Stimulated activated memory B cell treated with anti-CD40 and anti-IgM and Interleukin-4, amounts not matched to agents 10 μg/mL and 1 μg/mL and 100 μg/mL, for 72 hours (primary cell): ENCODE results near the gene ZBTB17.
A peak's percentile ranks its signal among the peaks of the same experiment; 100 is the strongest.

Source experiments
- ATAC-seq: fragments of 150-1000 bp; cut with Tn5 transposase; 2 replicates; pipeline ENCODE4 v1.10.0; 2021
- H3K27ac Mint-ChIP-seq: one replicate; pipeline ENCODE4 v1.8.0; 2022; ENCODE audit warnings: mild to moderate bottlenecking, mixed read lengths
- H3K27me3 Mint-ChIP-seq: one replicate; pipeline ENCODE4 v1.8.0; 2022; ENCODE audit warnings: mixed read lengths
- H3K36me3 Mint-ChIP-seq: one replicate; pipeline ENCODE4 v1.8.0; 2022; ENCODE audit warnings: mixed read lengths
- H3K4me1 Mint-ChIP-seq: one replicate; pipeline ENCODE4 v1.8.0; 2022; ENCODE audit warnings: mixed read lengths
- H3K4me3 Mint-ChIP-seq: one replicate; pipeline ENCODE4 v1.8.0; 2022; ENCODE audit warnings: mild to moderate bottlenecking, moderate library complexity, mixed read lengths
- H3K9me3 Mint-ChIP-seq: one replicate; pipeline ENCODE4 v1.8.0; 2022; ENCODE audit warnings: mixed read lengths

ZBTB17 gene

DNA sequence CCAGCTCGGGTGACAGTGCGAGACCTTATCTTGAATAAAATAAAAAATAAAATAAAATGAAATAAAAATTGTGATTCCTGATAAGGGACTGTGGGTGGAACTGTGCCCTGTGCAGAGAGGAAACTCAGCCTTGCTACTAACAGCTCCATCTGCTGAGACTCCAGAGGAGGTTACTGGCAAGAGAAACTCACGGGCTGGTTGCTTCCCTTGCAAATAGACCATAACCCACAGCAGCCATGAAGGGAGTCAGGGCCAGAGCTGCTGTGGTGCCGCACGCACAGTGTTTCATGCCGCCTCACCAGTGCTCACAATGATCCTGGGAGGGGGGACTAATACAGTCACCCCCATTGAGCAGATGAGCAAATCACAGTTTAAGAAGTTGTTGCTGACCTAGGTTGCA lies 13.7 kb downstream of the ZBTB17 start:
- ATAC-seq, result no peak
- Mint-ChIP-seq H3K27me3 (no peaks in the 10 kb centered on the region), H3K27ac (peak overlapping the region; percentile 95), H3K36me3 (peaks cover 30% of the 10 kb centered on the region), H3K4me3 (no peak overlapping the region), H3K4me1 (peaks cover 91% of the 10 kb centered on the region), H3K9me3 (no peaks in the 10 kb centered on the region)

GRCh38 chr1:15961492-15961891 lies 14.4 kb downstream of the ZBTB17 start:
- no peaks in the 10 kb centered on the region for H3K27me3 Mint-ChIP-seq
- H3K9me3 Mint-ChIP-seq, result no peaks in the 10 kb centered on the region
- peaks cover 32% of the 10 kb centered on the region for H3K36me3 Mint-ChIP-seq
- ATAC-seq, result no peak
- H3K27ac Mint-ChIP-seq, result peak overlapping the region; percentile 95
- peaks cover 91% of the 10 kb centered on the region for H3K4me1 Mint-ChIP-seq
- no peak overlapping the region for H3K4me3 Mint-ChIP-seq

- Mint-ChIP-seq H3K4me3 (no peak overlapping the region), H3K27ac (peak overlapping the region; percentile 95)
- ATAC-seq, result no peak
These were observed 15.1 kb downstream of the ZBTB17 start for GRCh38 chr1:15960808-15961207.

DNA sequence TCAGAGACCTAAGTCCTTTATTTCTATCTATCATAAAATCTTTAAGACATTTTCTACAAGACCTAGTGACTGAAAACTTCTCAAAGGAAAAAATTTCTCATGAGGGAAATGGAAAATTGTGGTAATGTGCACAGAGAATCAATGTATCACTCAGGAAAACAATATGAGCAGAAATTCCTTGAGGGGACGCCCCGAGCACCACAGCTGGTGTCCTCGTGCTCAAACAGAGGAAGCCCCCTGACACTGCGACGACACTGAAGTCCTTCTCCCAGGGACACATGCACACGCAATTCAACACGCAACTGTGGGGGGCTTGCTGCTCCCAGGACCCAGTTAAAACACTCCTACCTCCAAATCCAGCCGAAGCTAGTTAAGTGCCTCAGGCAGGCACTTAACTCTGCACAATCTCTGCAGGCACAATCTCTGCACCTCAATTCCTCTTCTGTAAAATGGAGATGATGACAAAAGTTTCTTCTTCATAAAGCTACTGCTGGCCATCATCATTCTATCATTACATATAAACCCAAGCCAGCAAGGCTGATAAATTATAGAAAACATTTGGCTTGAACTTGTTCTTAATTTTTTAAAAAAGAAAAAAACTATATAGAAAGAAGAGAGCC lies 16.0 kb downstream of the ZBTB17 start:
- Mint-ChIP-seq H3K9me3 (no peaks in the 10 kb centered on the region), H3K36me3 (peaks cover 44% of the 10 kb centered on the region), H3K4me1 (peaks cover 85% of the 10 kb centered on the region), H3K27me3 (no peaks in the 10 kb centered on the region), H3K4me3 (no peak overlapping the region), H3K27ac (peak overlapping the region; percentile 95)
- ATAC-seq, result peak; percentile 54

More at GRCh38 chr1:15960808-15961207, 15.1 kb downstream of the ZBTB17 start:
- Mint-ChIP-seq H3K27me3 (no peaks in the 10 kb centered on the region), H3K9me3 (no peaks in the 10 kb centered on the region), H3K4me1 (peaks cover 91% of the 10 kb centered on the region), H3K36me3 (peaks cover 39% of the 10 kb centered on the region)

DNA sequence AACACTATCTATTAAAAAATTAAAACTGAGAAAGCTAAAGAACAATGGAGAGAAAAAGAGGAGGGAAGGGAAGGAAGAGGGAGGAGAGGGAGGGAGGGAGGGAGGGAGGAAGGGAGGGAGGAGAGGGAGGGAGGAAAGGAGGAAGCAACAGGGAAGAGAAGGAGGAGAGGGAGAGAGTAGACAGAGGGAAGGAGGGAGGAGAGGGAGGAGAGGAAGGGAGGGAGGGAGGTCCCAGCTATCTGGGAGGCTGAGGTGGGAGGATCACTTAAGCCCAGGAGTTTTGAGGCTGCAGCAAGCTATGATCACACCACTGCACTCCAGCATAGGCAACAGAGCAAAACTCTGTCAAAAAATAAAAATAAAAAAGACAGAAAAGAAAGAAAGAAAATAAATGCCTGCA lies 16.5 kb downstream of the ZBTB17 start:
- Mint-ChIP-seq H3K4me3 (no peak overlapping the region), H3K4me1 (peaks cover 80% of the 10 kb centered on the region), H3K36me3 (peaks cover 45% of the 10 kb centered on the region), H3K9me3 (no peaks in the 10 kb centered on the region), H3K27ac (peak overlapping the region; percentile 95), H3K27me3 (no peaks in the 10 kb centered on the region)
- no peak for ATAC-seq

- Mint-ChIP-seq H3K27ac (peak overlapping the region; percentile 95), H3K4me1 (peaks cover 80% of the 10 kb centered on the region)
- no peak for ATAC-seq
These were observed 17.1 kb downstream of the ZBTB17 start for GRCh38 chr1:15958793-15959192.

GRCh38 chr1:15958111-15958510 lies 17.8 kb downstream of the ZBTB17 start:
- no peaks in the 10 kb centered on the region for H3K9me3 Mint-ChIP-seq
- H3K4me1 Mint-ChIP-seq, result peaks cover 79% of the 10 kb centered on the region
- H3K27me3 Mint-ChIP-seq, result no peaks in the 10 kb centered on the region
- H3K27ac Mint-ChIP-seq, result peak overlapping the region; percentile 95
- no peak overlapping the region for H3K4me3 Mint-ChIP-seq
- ATAC-seq, result no peak
- peaks cover 40% of the 10 kb centered on the region for H3K36me3 Mint-ChIP-seq

More at GRCh38 chr1:15958793-15959192, 17.1 kb downstream of the ZBTB17 start:
- H3K36me3 Mint-ChIP-seq, result peaks cover 45% of the 10 kb centered on the region
- H3K4me3 Mint-ChIP-seq, result no peak overlapping the region
- no peaks in the 10 kb centered on the region for H3K27me3 Mint-ChIP-seq
- no peaks in the 10 kb centered on the region for H3K9me3 Mint-ChIP-seq

DNA sequence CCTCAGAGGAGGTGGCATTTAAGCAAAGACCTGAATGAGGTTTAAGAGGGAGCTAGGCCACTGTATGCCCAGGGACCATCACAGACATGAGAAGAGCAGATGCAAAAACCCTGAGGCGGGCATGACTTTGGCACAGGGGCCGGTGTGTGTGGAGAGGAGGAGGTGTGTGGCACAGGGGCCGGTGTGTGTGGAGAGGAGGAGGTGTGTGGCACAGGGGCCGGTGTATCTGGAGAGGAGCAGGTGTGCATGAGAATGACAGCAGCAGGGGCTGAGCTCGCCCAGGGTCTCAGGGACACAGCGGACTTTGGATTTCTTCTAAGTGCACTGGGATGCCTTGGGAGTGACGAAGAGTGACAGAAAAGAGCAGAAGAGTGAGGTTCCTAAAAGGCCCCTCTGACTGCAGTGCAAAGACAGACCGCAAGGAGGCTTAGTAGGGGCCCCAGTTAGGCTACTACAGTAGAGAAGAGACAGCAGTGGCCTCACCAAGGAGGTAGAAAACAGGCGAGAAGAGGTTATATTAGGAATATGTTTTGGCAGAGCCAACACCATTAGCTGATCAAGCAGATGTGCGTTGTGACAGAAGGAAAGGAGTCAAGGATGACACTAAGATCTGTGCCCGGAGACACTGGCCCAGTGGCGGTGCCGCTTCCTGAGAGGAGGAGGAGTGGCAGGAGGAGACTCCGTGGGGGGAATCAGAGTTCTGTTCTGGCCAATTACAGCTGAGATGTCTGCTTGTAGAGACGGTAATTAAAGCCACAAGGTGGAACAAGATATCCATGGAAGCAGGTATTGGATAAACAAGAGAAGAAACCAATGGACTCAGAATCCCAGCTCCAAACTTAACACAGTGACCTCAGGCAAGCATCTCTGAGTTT lies 18.4 kb downstream of the ZBTB17 start:
- Mint-ChIP-seq H3K4me3 (no peak overlapping the region), H3K4me1 (peaks cover 82% of the 10 kb centered on the region), H3K9me3 (no peaks in the 10 kb centered on the region), H3K36me3 (peaks cover 45% of the 10 kb centered on the region), H3K27me3 (no peaks in the 10 kb centered on the region), H3K27ac (peak overlapping the region; percentile 95)
- no peak for ATAC-seq

DNA sequence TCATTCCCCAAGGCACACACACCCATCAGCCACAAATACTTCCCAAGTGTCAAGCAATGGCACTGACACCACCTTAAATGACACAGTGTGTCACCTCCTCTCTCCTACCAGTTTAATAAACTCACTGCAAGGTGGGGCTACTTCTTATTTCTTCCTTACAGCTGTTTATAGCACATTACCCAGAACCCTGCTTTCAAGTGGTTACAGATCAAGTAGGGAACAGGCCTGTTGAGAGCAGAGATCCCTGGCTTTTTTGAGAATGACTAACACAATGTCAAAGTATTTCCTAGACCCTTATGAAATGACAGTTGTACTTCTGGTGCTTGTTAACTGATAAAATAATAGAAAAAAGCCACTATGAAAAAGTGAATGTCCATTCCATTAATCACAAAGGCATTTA lies 19.8 kb downstream of the ZBTB17 start:
- no peaks in the 10 kb centered on the region for H3K9me3 Mint-ChIP-seq
- no peak for ATAC-seq

GRCh38 chr1:15955552-15955951 lies 20.3 kb downstream of the ZBTB17 start:
- ATAC-seq, result no peak
- no peak overlapping the region for H3K4me3 Mint-ChIP-seq
- H3K27ac Mint-ChIP-seq, result peak overlapping the region; percentile 95
- peaks cover 47% of the 10 kb centered on the region for H3K36me3 Mint-ChIP-seq
- H3K27me3 Mint-ChIP-seq, result no peaks in the 10 kb centered on the region
- H3K9me3 Mint-ChIP-seq, result no peaks in the 10 kb centered on the region
- H3K4me1 Mint-ChIP-seq, result peaks cover 87% of the 10 kb centered on the region

More for the DNA sequence above, 19.8 kb downstream of the ZBTB17 start:
- Mint-ChIP-seq H3K4me3 (no peak overlapping the region), H3K36me3 (peaks cover 47% of the 10 kb centered on the region), H3K27ac (peak overlapping the region; percentile 95), H3K27me3 (no peaks in the 10 kb centered on the region), H3K4me1 (peaks cover 87% of the 10 kb centered on the region)

DNA sequence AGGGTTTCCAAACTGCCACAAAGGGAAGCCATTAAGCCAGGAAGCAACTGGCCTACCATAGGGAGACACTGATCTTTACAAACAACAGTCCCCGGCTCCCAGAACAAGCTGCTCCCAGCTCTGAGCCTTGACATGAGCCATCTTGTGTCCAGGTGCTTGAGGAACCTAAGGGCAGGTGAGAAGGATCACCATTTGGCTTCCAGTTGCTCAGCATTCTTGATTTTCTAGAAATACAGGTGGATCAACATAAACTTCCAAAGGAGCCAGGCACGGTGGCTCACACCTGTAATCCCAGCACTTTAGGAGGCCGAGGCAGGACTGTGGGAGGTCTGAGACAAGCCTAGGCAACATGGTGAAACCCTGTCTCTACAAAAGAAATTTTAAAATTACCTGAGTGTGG lies 21.6 kb downstream of the ZBTB17 start:
- Mint-ChIP-seq H3K9me3 (no peaks in the 10 kb centered on the region), H3K36me3 (peaks cover 47% of the 10 kb centered on the region), H3K27me3 (no peaks in the 10 kb centered on the region), H3K4me1 (peaks cover 87% of the 10 kb centered on the region), H3K27ac (peak overlapping the region; percentile 95), H3K4me3 (no peak overlapping the region)
- no peak for ATAC-seq

DNA sequence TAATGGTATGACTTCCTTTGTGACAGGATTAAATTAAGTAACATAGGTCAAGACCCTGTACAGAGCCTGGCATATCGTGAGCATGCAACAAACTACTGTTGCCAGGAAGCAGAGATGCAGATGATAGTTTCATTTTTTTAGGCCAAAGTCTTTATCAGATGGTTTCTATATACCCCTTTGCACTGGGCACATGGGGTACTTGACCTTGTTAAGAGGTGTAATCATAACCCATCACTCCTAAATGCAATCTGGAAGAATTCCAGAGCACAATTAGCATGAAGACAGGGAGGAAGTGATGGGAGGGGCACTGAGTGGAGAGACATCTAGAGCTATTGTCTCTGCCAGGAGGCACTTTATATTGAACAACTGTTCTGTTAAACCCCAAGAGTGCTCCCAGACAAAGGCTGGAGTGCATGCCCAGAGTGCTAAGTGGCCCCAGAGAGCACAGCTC lies 22.1 kb downstream of the ZBTB17 start:
- Mint-ChIP-seq H3K4me3 (no peak overlapping the region), H3K4me1 (peaks cover 87% of the 10 kb centered on the region), H3K36me3 (peaks cover 47% of the 10 kb centered on the region), H3K27me3 (no peaks in the 10 kb centered on the region), H3K27ac (peak overlapping the region; percentile 95), H3K9me3 (no peaks in the 10 kb centered on the region)
- no peak for ATAC-seq

DNA sequence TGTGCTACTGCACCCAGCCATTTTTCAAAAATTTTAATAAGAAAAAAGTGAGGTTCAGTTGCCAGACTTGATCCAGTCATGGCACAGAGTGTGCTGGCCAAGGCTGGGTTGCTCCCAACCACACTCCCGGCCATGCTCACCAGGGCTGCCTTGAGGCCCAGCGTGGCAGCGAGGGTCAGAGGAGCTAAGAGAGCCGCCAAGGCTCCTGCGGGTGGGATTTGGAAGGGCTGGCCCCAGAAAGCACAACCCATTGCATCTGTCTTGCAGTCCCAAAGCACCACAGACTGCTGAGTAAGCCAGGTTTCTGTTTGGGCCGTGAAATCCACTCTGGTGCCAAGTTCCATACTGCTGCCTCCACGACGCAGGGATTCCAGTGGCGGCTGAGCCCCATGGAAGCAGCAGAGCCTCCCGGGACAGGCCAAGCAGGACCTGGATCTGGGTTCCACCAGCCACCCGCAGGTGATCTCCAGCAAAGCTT lies 22.6 kb downstream of the ZBTB17 start:
- no peaks in the 10 kb centered on the region for H3K27me3 Mint-ChIP-seq
- peaks cover 42% of the 10 kb centered on the region for H3K36me3 Mint-ChIP-seq
- H3K27ac Mint-ChIP-seq, result peak overlapping the region; percentile 95
- H3K9me3 Mint-ChIP-seq, result no peaks in the 10 kb centered on the region
- peaks cover 87% of the 10 kb centered on the region for H3K4me1 Mint-ChIP-seq
- ATAC-seq, result no peak
- H3K4me3 Mint-ChIP-seq, result no peak overlapping the region

GRCh38 chr1:15952317-15953258 lies 23.3 kb downstream of the ZBTB17 start:
- Mint-ChIP-seq H3K27ac (peak overlapping the region; percentile 95), H3K9me3 (no peaks in the 10 kb centered on the region), H3K27me3 (no peaks in the 10 kb centered on the region), H3K4me3 (peak overlapping the region; percentile 18), H3K36me3 (peaks cover 41% of the 10 kb centered on the region), H3K4me1 (peaks cover 87% of the 10 kb centered on the region)
- ATAC-seq, result no peak
